ENCODE measurements around the gene STXBP6.

DNA sequence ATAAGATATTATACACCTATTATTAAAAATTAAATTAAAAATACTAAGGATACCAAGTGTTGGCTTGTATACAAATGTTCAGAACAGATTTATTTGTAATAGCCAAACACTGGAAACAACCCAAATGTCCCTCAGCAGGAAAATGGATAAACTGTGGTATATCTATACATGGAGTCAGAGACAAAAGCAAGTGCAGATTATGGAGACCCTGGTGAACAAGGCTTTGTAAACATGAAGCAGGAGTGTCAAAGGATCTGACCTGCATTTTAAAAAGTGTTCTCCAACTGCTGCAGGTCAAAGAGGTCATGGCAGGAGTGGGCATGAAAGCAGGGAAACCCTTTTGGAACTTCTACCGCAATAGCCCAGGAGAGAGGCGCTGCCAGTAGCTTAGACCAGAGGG, 181.6 kb downstream of the STXBP6 start:
- TF ChIP-seq, protein P1, sequence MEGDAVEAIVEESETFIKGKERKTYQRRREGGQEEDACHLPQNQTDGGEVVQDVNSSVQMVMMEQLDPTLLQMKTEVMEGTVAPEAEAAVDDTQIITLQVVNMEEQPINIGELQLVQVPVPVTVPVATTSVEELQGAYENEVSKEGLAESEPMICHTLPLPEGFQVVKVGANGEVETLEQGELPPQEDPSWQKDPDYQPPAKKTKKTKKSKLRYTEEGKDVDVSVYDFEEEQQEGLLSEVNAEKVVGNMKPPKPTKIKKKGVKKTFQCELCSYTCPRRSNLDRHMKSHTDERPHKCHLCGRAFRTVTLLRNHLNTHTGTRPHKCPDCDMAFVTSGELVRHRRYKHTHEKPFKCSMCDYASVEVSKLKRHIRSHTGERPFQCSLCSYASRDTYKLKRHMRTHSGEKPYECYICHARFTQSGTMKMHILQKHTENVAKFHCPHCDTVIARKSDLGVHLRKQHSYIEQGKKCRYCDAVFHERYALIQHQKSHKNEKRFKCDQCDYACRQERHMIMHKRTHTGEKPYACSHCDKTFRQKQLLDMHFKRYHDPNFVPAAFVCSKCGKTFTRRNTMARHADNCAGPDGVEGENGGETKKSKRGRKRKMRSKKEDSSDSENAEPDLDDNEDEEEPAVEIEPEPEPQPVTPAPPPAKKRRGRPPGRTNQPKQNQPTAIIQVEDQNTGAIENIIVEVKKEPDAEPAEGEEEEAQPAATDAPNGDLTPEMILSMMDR (IDR thresholded peaks at IDR 0.05), result no peak
- TF ChIP-seq POLR2A (IDR thresholded peaks at IDR 0.05), result no peak

Measured in body of pancreas (tissue), 4 donors.